Liver (tissue), 9 donors: ENCODE results near the gene ANAPC13. TPM values are rescaled to one million over a fixed set of nuclear protein-coding genes. Genes with fewer than 3 reads are reported as not detected.

ENCODE experiments used
- DNase-seq: peaks from one replicate; pipeline ENCODE4 v3.0.0-alpha.2; 2017; ENCODE audit warnings: low spot score
- H3K27ac ChIP-seq, 2 donors: one replicate each; pipeline ENCODE4 v1.7.0; 2013; ENCODE audit warnings: inconsistent platforms in 2 of 2, low read length in 2 of 2, control low read depth in 1 of 2, low read depth in 1 of 2, mild to moderate bottlenecking in 1 of 2
- H3K27me3 ChIP-seq, 4 donors: one replicate each; pipeline versions ENCODE4 v1.6.1 to v1.7.0; 2013; ENCODE audit warnings: low read length in 3 of 4, inconsistent platforms in 1 of 4, mild to moderate bottlenecking in 1 of 4, moderate library complexity in 1 of 4; ENCODE audit not compliant: control insufficient read depth in 4 of 4, insufficient read depth in 4 of 4
- H3K36me3 ChIP-seq, 4 donors: one replicate each; pipeline versions ENCODE4 v1.6.1 to v1.7.0; 2013; ENCODE audit warnings: low read length in 3 of 4, mild to moderate bottlenecking in 3 of 4, low read depth in 1 of 4, moderate library complexity in 1 of 4; ENCODE audit not compliant: control insufficient read depth in 4 of 4, insufficient read depth in 3 of 4
- H3K4me1 ChIP-seq, 4 donors: one replicate each; pipeline versions ENCODE4 v1.6.1 to v1.7.0; 2013; ENCODE audit warnings: low read length in 3 of 4, mild to moderate bottlenecking in 3 of 4, moderate library complexity in 1 of 4; ENCODE audit not compliant: control insufficient read depth in 4 of 4, insufficient read depth in 4 of 4
- H3K4me3 ChIP-seq, 3 donors: one replicate each; pipeline versions ENCODE4 v1.6.1 to v1.7.0; 2013; ENCODE audit warnings: low read length in 3 of 3, control low read depth in 1 of 3, low read depth in 1 of 3, mild to moderate bottlenecking in 1 of 3
- H3K9ac ChIP-seq, 2 donors: one replicate each; pipeline ENCODE4 v1.7.0; 2013; ENCODE audit warnings: low read length in 2 of 2, mild to moderate bottlenecking in 2 of 2, moderate library complexity in 2 of 2, control low read depth in 1 of 2, low read depth in 1 of 2
- H3K9me3 ChIP-seq, 4 donors: one replicate each; pipeline versions ENCODE4 v1.6.1 to v1.7.0; 2013; ENCODE audit warnings: low read length in 3 of 4; ENCODE audit not compliant: control insufficient read depth in 4 of 4
- ATF3 ChIP-seq: IDR thresholded peaks from 2 replicates; pipeline ENCODE4 v1.6.1; 2016; ENCODE audit warnings: antibody characterized with exemption
- CTCF ChIP-seq: fragments of 150-350 bp; IDR thresholded peaks from 2 replicates; pipeline ENCODE4 v1.5.1; 2017; ENCODE audit warnings: improper control_type of control experiment, low read depth, low read length; ENCODE audit not compliant: missing input control
- EGR1 ChIP-seq, 2 donors: IDR thresholded peaks; 2 replicates each; pipeline ENCODE4 v1.6.1; 2016 to 2018; ENCODE audit warnings: antibody characterized with exemption in 2 of 2, low read depth in 2 of 2
- FOXA1 ChIP-seq: IDR thresholded peaks from 2 replicates; pipeline ENCODE4 v1.6.1; 2016; ENCODE audit warnings: antibody characterized with exemption
- FOXA2 ChIP-seq: IDR thresholded peaks from 2 replicates; pipeline ENCODE4 v1.6.1; 2016; ENCODE audit warnings: antibody characterized with exemption
- GABPA ChIP-seq, 2 donors: IDR thresholded peaks in 1 of 2; conservative IDR thresholded peaks in 1 of 2; 2 replicates each; pipeline ENCODE4 v1.6.1; 2016; ENCODE audit warnings: antibody characterized with exemption in 2 of 2, mild to moderate bottlenecking in 1 of 2, moderate library complexity in 1 of 2
- HNF4A ChIP-seq, 2 donors: conservative IDR thresholded peaks; 2 replicates each; pipeline ENCODE4 v1.6.1; 2016; ENCODE audit warnings: antibody characterized with exemption in 2 of 2, mild to moderate bottlenecking in 2 of 2
- HNF4G ChIP-seq: IDR thresholded peaks from 2 replicates; pipeline ENCODE4 v1.6.1; 2016; ENCODE audit warnings: antibody characterized with exemption
- JUND ChIP-seq, 2 donors: IDR thresholded peaks; 2 replicates each; pipeline ENCODE4 v1.6.1; 2016; ENCODE audit warnings: antibody characterized with exemption in 2 of 2
- MAX ChIP-seq: IDR thresholded peaks from 2 replicates; pipeline ENCODE4 v1.6.1; 2016; ENCODE audit warnings: antibody characterized with exemption
- NR2F2 ChIP-seq: IDR thresholded peaks from 2 replicates; pipeline ENCODE4 v1.6.1; 2016; ENCODE audit warnings: antibody characterized with exemption
- RAD21 ChIP-seq, 2 donors: IDR thresholded peaks; 2 replicates each; pipeline ENCODE4 v1.6.1; 2016; ENCODE audit warnings: antibody characterized with exemption in 2 of 2, mild to moderate bottlenecking in 2 of 2
- REST ChIP-seq: IDR thresholded peaks from 2 replicates; pipeline ENCODE4 v1.6.1; 2016; ENCODE audit warnings: antibody characterized with exemption, mild to moderate bottlenecking
- RXRA ChIP-seq, 2 donors: IDR thresholded peaks; 2 replicates each; pipeline ENCODE4 v1.6.1; 2017 to 2018; ENCODE audit warnings: antibody characterized with exemption in 2 of 2, mild to moderate bottlenecking in 1 of 2
- SP1 ChIP-seq: IDR thresholded peaks from 2 replicates; pipeline ENCODE4 v1.6.1; 2018; ENCODE audit warnings: antibody characterized with exemption, mild to moderate bottlenecking
- TAF1 ChIP-seq: conservative IDR thresholded peaks from 2 replicates; pipeline ENCODE4 v1.6.1; 2016; ENCODE audit warnings: antibody characterized with exemption, mild to moderate bottlenecking
- YY1 ChIP-seq: IDR thresholded peaks from 2 replicates; pipeline ENCODE4 v1.6.1; 2016; ENCODE audit warnings: antibody characterized with exemption, mild to moderate bottlenecking
- ZBTB33 ChIP-seq: IDR thresholded peaks from 2 replicates; pipeline ENCODE4 v1.6.1; 2016; ENCODE audit warnings: antibody characterized with exemption
- WGBS: extraction: QIAGEN DNeasy Blood & Tissue Kit; methylation state at CpG from one replicate; pipeline ENCODE4 v1.1.7; 2013; 5-methylcytosine and 5-hydroxymethylcytosine counted together
- polyA plus RNA-seq, 2 donors: library from polyadenylated mRNA; stranded (reverse) in 1 of 2; unstranded in 1 of 2; fragments of 200-250 nt in 1 of 2; fragments of >200 nt in 1 of 2; fragmentation: Nextera tagmentation in 1 of 2; extraction: Ambion mirVana in 1 of 2; gene quantifications; one replicate each; pipeline versions ENCODE4 v1.2.1 to v1.2.3, GENCODE V29; 2013 to 2015
- total RNA-seq, 2 donors: library from RNA; depleted of rRNA; stranded (reverse); fragments of >200 nt; gene quantifications; one replicate each; pipeline ENCODE4 v1.2.3, GENCODE V29; 2014
- donor health status: healthy.
- donor health status: healthy.
- donor health status: healthy.
- donor health status: healthy.
- donor health status: healthy.

The ANAPC13 gene
- total and polyA plus RNA-seq, 4 donors: 20.9 to 80.9 (median 38.2) TPM

- TF ChIP-seq REST (no peak), ATF3 (no peak)
Observed at GRCh38 chr3:134533493-134533892, 47.7 kb upstream of the ANAPC13 start (continued).

GRCh38 chr3:134527538-134528186 lies 41.9 kb upstream of the ANAPC13 start:
- H3K4me3 ChIP-seq: no peak overlapping the region
- no peaks in the 10 kb centered on the region for H3K27me3 ChIP-seq
- WGBS: 97% methylated on average over 7 of the region's 7 CpGs
- H3K36me3 ChIP-seq: peaks cover 0 to under 1% (median under 1%) of the 10 kb centered on the region in 4 donors
- peaks cover 0 to 6% (median 1%) of the 10 kb centered on the region in 4 donors for H3K9me3 ChIP-seq
- H3K27ac ChIP-seq: no peak overlapping the region
- no peak for TF ChIP-seq EGR1 (IDR thresholded peaks at IDR 0.05; ENCODE audit: low read depth in 2 of 2)
- TF ChIP-seq GABPA (IDR thresholded peaks at IDR 0.05 in 1 of 2, conservative IDR thresholded peaks at IDR 0.05 in 1 of 2): no peak
- no peak for TF ChIP-seq MAX
- no peak for TF ChIP-seq NR2F2
- no peak for TF ChIP-seq RXRA (IDR thresholded peaks at IDR 0.05)
- TF ChIP-seq FOXA2: no peak
- no peak for TF ChIP-seq ZBTB33
- TF ChIP-seq CTCF: no peak
- TF ChIP-seq HNF4G: no peak
- TF ChIP-seq JUND (IDR thresholded peaks at IDR 0.05): no peak
- TF ChIP-seq HNF4A (conservative IDR thresholded peaks at IDR 0.05): no peak
- TF ChIP-seq YY1: no peak
- no peak for TF ChIP-seq ATF3
- TF ChIP-seq SP1: no peak
- TF ChIP-seq REST: no peak
- no peak for TF ChIP-seq FOXA1
- no peak for TF ChIP-seq RAD21 (IDR thresholded peaks at IDR 0.05)
- TF ChIP-seq TAF1: no peak
- no peak for DNase-seq
- H3K4me1 ChIP-seq: no peaks in the 10 kb centered on the region
- no peak overlapping the region for H3K9ac ChIP-seq
